Fibroblast of lung (primary cell): ENCODE data around the gene ZBP1. TPM values are rescaled to one million over a fixed set of nuclear protein-coding genes. Genes with fewer than 3 reads are reported as not detected.

Experiments used
- DNase-seq, 2 donors: peaks; one replicate each; pipeline versions ENCODE4 v3.0.0 to v3.0.0-alpha.2; 2010; ENCODE audit warnings: low read depth in 2 of 2
- H2AFZ ChIP-seq: 2 replicates; pipeline ENCODE4 v1.5.1; 2012; ENCODE audit warnings: low read length, control low read depth, inconsistent platforms
- H3K27ac ChIP-seq: 2 replicates; pipeline ENCODE4 v1.5.1; 2011; ENCODE audit warnings: low read length, control low read depth; ENCODE audit not compliant: insufficient read depth
- H3K27me3 ChIP-seq: 2 replicates; pipeline ENCODE4 v1.5.1; 2011; ENCODE audit warnings: mild to moderate bottlenecking, low read length; ENCODE audit not compliant: control insufficient read depth, insufficient read depth
- H3K36me3 ChIP-seq: 2 replicates; pipeline ENCODE4 v1.5.1; 2011; ENCODE audit warnings: low read length; ENCODE audit not compliant: control insufficient read depth, insufficient read depth
- H3K4me1 ChIP-seq: 2 replicates; pipeline ENCODE4 v1.5.1; 2011; ENCODE audit warnings: low read length; ENCODE audit not compliant: control insufficient read depth, insufficient read depth; ENCODE audit errors: extremely low read depth
- H3K4me2 ChIP-seq: 2 replicates; pipeline ENCODE4 v1.5.1; 2011; ENCODE audit warnings: low read length, control low read depth; ENCODE audit not compliant: insufficient read depth; ENCODE audit errors: extremely low read depth
- H3K4me3 ChIP-seq, 4 experiments: fragments of 200-600 bp in 1 of 4; sonication (generic) in 1 of 4; replicated peaks in 1 of 4; 2 replicates each; pipeline ENCODE4 v1.5.1; 2011 to 2016; ENCODE audit warnings: low read length in 4 of 4, low read depth in 3 of 4, mild to moderate bottlenecking in 3 of 4, control low read depth in 2 of 4, inconsistent platforms in 1 of 4, mixed read lengths in 1 of 4; ENCODE audit not compliant: insufficient read depth in 1 of 4; ENCODE audit errors: control extremely low read depth in 1 of 4
- H3K79me2 ChIP-seq: 2 replicates; pipeline ENCODE4 v1.5.1; 2012; ENCODE audit warnings: mild to moderate bottlenecking, low read length, inconsistent platforms; ENCODE audit not compliant: control insufficient read depth, insufficient read depth
- H3K9ac ChIP-seq: 2 replicates; pipeline ENCODE4 v1.5.1; 2011; ENCODE audit warnings: mild to moderate bottlenecking, low read length, control low read depth; ENCODE audit not compliant: insufficient read depth
- H3K9me3 ChIP-seq: 2 replicates; pipeline ENCODE4 v1.5.1; 2012; ENCODE audit warnings: low read depth, low read length; ENCODE audit not compliant: control insufficient read depth, insufficient read depth
- H4K20me1 ChIP-seq: 2 replicates; pipeline ENCODE4 v1.5.1; 2011; ENCODE audit warnings: low read length; ENCODE audit not compliant: control insufficient read depth, insufficient read depth; ENCODE audit errors: extremely low read depth
- EZH2 ChIP-seq: IDR thresholded peaks from 2 replicates; pipeline ENCODE4 v1.5.1; 2012; ENCODE audit warnings: low read length, control low read depth, mild to moderate bottlenecking; ENCODE audit errors: missing control alignments
- polyA plus RNA-seq, 2 donors: library from polyadenylated mRNA; depleted of rRNA in 1 of 2; stranded (reverse) in 1 of 2; unstranded in 1 of 2; fragments of >200 nt; gene quantifications; 2 replicates each; pipeline ENCODE4 v1.2.1, GENCODE V29; 2011 to 2012; ENCODE audit warnings: missing spikeins in 1 of 2
- total RNA-seq: library from RNA; depleted of rRNA; stranded (reverse); fragments of >200 nt; gene quantifications from 2 replicates; pipeline ENCODE4 v1.2.1, GENCODE V29; 2014
- TF ChIP-seq, protein P1 (sequence below), 2 donors: IDR thresholded peaks in 1 of 2; conservative IDR thresholded peaks in 1 of 2; 1 replicate in 1 of 2; 2 replicates in 1 of 2; pipeline ENCODE4 v1.5.1; 2011 to 2012; ENCODE audit warnings: low read length in 2 of 2, control low read depth in 1 of 2, inconsistent platforms in 1 of 2, low read depth in 1 of 2, mild to moderate bottlenecking in 1 of 2

The ZBP1 gene
- total and polyA plus RNA-seq, 2 donors (not counting 1 experiment from before 2014, with no cell fraction given), result not detected

DNA sequence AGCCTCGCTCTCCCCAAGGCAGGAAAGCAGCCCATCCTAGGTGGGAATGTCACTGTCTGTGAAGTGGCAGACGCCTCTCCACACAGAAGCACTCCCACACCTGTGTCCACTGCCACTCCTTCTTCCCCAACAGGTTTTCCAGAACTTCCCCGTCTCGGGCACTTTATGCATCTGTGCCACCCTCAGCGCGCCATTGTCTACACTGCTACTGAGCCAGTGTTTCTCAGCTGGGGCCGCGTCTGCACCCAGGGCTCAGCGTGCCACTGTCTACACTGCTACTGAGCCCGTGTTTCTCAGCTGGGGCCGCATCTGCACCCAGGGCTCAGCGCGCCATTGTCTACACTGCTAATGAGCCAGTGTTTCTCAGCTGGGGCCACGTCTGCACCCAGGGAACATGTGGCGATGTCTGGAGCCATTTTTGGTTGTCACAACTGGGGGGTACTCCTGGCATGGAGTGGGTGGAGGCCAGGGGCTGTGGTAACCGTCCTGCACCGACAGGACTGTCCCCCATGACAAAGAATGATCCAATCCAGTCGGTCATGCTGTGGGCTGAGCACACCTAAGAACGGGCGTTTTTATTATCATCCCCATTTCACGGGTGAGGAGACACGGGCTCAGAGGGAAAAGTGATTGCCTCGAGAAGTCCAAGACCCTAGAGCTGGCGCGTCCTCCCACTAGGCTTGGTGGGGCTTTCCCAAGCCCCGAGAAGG lies 41.7 kb upstream of the ZBP1 start:
- Histone ChIP-seq H3K9me3 (no peaks in the 10 kb centered on the region), H3K27ac (no peak overlapping the region), H3K36me3 (no peaks in the 10 kb centered on the region), H4K20me1 (no peaks in the 10 kb centered on the region), H3K4me2 (no peak overlapping the region), H3K79me2 (no peaks in the 10 kb centered on the region), H2AFZ (no peak overlapping the region), H3K27me3 (no peaks in the 10 kb centered on the region), H3K4me1 (no peaks in the 10 kb centered on the region), H3K9ac (no peak overlapping the region), H3K4me3 (no peak overlapping the region)
- DNase-seq, result no peak
- TF ChIP-seq EZH2, result no peak
- TF ChIP-seq, protein P1, sequence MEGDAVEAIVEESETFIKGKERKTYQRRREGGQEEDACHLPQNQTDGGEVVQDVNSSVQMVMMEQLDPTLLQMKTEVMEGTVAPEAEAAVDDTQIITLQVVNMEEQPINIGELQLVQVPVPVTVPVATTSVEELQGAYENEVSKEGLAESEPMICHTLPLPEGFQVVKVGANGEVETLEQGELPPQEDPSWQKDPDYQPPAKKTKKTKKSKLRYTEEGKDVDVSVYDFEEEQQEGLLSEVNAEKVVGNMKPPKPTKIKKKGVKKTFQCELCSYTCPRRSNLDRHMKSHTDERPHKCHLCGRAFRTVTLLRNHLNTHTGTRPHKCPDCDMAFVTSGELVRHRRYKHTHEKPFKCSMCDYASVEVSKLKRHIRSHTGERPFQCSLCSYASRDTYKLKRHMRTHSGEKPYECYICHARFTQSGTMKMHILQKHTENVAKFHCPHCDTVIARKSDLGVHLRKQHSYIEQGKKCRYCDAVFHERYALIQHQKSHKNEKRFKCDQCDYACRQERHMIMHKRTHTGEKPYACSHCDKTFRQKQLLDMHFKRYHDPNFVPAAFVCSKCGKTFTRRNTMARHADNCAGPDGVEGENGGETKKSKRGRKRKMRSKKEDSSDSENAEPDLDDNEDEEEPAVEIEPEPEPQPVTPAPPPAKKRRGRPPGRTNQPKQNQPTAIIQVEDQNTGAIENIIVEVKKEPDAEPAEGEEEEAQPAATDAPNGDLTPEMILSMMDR (conservative IDR thresholded peaks at IDR 0.05 in 1 of 2, IDR thresholded peaks at IDR 0.05 in 1 of 2; ENCODE audit: low read depth in 1 of 2, low read length in 2 of 2), result no peak

DNA sequence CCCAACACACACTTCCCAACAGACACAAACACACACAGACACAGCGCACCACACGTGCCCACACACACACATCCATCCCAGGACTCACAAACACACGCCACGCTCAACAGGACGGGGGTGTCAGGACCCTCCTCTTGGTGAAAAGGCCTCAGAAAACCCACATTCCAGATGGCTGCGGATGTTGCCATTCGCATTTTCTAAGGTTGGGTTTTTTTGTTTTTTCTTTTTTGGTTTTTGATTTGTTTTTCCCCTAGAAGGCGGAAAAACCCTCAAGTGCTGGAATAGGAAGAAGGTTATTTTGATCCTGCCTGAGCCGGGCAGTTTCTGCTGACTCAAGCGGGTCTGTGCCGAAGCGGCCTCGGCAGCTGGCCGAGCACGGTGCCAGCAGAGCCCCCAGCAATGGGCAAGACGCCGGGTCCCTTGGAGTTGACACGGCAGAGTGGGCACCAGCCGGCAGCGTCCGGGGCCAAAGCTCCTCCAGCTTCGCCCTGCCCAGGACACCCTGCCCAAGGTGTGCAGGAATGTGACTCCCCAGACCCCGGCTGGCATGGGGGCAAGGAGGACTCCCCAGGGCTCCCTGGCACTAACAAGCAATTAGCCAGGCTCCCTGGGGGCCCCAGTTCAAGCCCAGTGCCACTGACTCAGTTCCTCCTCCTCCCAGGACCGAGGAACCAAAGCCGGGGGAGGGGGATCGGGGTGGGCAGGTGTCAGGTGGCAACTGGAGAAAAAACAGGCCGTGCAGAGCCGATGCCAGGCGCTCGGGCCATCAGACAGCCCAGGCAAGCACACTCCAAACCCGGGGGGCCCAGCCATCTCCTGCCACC lies 40.9 kb upstream of the ZBP1 start:
- TF ChIP-seq, protein P1 (conservative IDR thresholded peaks at IDR 0.05 in 1 of 2, IDR thresholded peaks at IDR 0.05 in 1 of 2; ENCODE audit: low read depth in 1 of 2, low read length in 2 of 2), result no peak
- TF ChIP-seq EZH2, result no peak
- Histone ChIP-seq H4K20me1 (no peaks in the 10 kb centered on the region), H3K4me3 (no peak overlapping the region), H3K27me3 (no peaks in the 10 kb centered on the region), H3K9me3 (no peaks in the 10 kb centered on the region), H3K9ac (no peak overlapping the region), H3K36me3 (no peaks in the 10 kb centered on the region), H3K27ac (no peak overlapping the region), H3K4me2 (no peak overlapping the region), H3K4me1 (no peaks in the 10 kb centered on the region), H2AFZ (no peak overlapping the region), H3K79me2 (no peaks in the 10 kb centered on the region)
- no peak for DNase-seq

DNA sequence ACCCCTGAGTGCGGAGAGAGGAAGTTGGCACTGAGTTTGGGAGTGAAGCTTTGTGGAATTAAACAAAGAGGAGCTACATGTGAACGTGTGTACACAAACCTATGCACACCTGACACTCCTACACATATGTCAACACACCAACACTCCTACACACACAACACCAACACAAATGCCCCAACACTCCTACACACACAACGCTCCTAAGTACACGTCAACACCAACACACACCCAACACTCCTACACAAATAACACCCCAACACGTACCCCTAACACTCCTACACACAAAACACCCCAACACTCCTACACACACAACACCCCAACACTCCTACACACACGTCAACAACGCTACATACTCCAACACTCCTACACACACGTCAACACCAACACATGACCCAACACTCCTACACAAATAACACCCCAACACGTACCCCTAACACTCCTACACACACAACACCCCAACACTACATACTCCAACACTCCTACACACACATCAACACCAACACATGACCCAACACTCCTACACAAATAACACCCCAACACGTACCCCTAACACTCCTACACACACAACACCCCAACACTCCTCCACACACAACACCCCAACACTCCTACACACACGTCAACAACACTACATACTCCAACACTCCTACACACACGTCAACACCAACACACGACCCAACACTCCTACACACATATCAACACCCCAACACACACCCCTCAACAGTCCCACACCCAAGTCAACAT lies 40.1 kb upstream of the ZBP1 start:
- H3K9ac ChIP-seq, result no peak overlapping the region
- H3K36me3 ChIP-seq, result no peaks in the 10 kb centered on the region
- H3K79me2 ChIP-seq, result no peaks in the 10 kb centered on the region
- H3K4me1 ChIP-seq, result no peaks in the 10 kb centered on the region
- no peak overlapping the region for H3K27ac ChIP-seq
- H2AFZ ChIP-seq, result no peak overlapping the region
- H4K20me1 ChIP-seq, result no peaks in the 10 kb centered on the region
- H3K4me2 ChIP-seq, result no peak overlapping the region
- no peak overlapping the region for H3K4me3 ChIP-seq
- no peaks in the 10 kb centered on the region for H3K9me3 ChIP-seq
- no peak for DNase-seq
- TF ChIP-seq, protein P1 (conservative IDR thresholded peaks at IDR 0.05 in 1 of 2, IDR thresholded peaks at IDR 0.05 in 1 of 2; ENCODE audit: low read depth in 1 of 2, low read length in 2 of 2), result no peak
- TF ChIP-seq EZH2, result no peak
- no peaks in the 10 kb centered on the region for H3K27me3 ChIP-seq
